Vein endothelial cell (primary cell): Measurements from ENCODE around the gene IFI27L1. TPM values are rescaled to one million over a fixed set of nuclear protein-coding genes. Genes with fewer than 3 reads are reported as not detected.

Experiments
- total RNA-seq: library from RNA; depleted of rRNA; stranded (reverse); fragments of >200 nt; gene quantifications from 2 replicates; pipeline ENCODE4 v1.2.3, GENCODE V29; 2012

The IFI27L1 gene, protein sequence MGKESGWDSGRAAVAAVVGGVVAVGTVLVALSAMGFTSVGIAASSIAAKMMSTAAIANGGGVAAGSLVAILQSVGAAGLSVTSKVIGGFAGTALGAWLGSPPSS
- 6.0 and 10.5 TPM in 2 replicates for total RNA-seq

DNA sequence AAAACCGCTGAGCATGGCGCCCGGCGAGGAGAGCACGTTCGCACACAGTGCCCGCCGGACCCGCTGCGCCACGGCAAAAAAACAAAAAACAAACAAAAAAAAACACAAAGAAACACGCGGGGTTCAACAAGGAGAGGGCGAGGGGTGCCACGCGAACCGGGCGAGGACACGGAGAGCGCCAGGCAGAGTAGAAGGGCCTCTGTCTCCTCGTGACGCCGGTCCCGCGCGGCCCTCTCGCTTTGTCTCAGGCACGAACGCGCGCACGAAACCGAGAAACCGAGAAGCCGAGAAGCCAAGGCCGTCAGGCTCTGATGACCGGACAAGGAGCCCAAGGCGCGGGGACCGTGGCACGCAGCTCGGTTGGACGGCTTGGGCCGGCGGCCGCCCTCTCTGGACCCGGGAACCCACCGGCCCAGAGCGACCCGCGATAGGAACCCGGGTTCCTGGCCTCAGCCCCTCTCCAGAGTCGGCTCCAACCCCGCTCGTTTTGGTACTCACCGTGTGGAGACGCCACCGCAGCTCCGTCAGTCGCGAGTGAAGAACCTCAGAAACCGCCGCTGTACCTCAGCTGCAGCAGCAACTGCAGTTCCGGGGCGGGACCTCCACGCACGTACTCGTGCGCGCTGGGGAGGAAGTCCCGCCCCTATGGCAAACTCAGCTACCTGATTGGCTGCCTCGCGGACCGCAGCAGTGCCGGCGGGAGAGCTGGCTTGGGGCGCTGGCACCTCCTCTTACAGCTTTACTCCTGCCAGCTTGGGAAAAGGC, at the start of gene IFI27L1, which contains the start of gene DDX24:
IFI27L1 (plus strand) TSS at position 690 of the 765 bp plus-strand sequence. CDS start 15,628 bp downstream, outside the sequence.
DDX24 (minus strand) TSS at position 582 of the 765 bp plus-strand sequence. CDS start 1,460 bp downstream, outside the sequence.

DNA sequence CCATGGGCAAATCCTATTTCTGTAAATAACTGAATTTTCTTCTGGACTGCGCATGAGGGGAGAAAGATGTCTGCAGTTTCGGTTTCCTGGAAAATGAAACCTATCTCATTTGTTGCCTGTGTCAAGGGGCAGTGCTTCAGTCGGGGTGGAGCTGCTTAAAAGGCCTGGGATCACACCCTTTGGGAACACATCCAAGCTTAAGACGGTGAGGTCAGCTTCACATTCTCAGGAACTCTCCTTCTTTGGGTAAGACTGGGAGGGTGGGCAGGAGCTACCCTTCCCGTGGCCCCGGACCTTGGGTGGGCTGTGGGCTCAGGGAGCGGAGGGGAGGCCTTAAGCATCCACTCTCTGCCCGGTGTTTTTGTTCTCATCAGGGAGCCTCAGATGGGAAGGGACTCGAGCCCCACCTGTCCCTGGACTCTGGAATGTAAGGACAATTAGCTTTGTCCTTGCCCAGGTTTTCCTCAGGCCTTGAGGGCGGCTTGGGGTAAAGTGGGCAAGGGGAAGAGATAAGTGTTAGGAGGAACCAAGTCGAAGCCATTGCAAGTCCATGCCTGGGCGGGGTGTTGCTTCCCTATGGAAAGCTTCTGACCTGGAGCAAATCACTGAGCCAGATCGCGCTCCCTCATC, 29.6 kb downstream of the IFI27L1 start, which contains the start of gene IFI27:
IFI27 (plus strand) TSS at position 185 of the 630 bp plus-strand sequence.

DNA sequence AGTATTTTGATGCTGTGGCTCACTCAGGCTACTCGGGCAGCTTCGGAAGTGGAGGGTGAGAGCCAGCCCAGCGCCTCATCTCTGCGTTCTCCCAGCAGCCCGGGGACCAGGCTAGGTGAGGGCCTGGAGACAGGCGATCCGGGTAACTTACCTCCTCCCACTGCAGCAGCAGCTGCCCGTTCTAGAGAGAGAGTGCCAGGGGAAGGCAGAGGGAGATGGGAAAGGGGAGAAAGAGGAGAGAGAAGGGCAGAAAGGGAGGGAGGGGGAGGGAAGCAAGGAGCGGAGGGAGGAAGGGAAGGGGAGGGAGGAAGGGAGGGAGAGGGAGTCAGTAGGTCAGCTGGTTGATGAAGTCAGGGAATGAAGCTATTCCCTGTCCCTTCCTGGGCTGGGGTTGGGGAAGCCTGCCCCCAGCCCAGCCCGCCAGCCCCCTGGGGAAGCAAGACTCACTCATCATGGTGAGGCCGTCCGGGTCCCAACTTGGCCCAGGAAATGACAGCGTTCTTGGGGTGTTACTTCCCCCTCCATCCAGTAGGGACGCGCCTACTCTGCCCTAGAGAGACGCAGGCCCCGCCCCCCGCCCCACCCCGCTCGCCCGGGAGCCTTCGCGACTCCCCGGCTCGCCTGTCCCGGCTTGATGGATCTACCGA, 48.1 kb downstream of the IFI27L1 start, which contains the start of gene IFI27L2:
IFI27L2 (minus strand) TSS at position 494 of the 647 bp plus-strand sequence; CDS start at position 454, 40 bp downstream.

Other genes with a start within 250 kb of the IFI27L1 start
- gene FAM181A, start 154.0 kb upstream of the IFI27L1 start, total RNA-seq: not detected in 2 replicates
- not detected in 2 replicates for gene ASB2, start 104.7 kb upstream of the IFI27L1 start, total RNA-seq
- not detected in 2 replicates for gene CCDC197, start 84.0 kb upstream of the IFI27L1 start, total RNA-seq
- 1.6 and 2.3 TPM in 2 replicates for gene OTUB2, start 55.0 kb upstream of the IFI27L1 start, total RNA-seq
- 118 and 122 TPM in 2 replicates for gene DDX24, start 108 bp upstream of the IFI27L1 start, total RNA-seq
- 22.2 and 28.8 TPM in 2 replicates for gene IFI27, start 29.4 kb downstream of the IFI27L1 start, total RNA-seq
- gene IFI27L2, start 48.3 kb downstream of the IFI27L1 start, total RNA-seq: 11.8 and 13.4 TPM in 2 replicates
- not detected in 2 replicates for gene PPP4R4, start 93.0 kb downstream of the IFI27L1 start, total RNA-seq
- not detected in 2 replicates for gene SERPINA10, start 212.0 kb downstream of the IFI27L1 start, total RNA-seq
- gene SERPINA6, start 242.0 kb downstream of the IFI27L1 start, total RNA-seq: not detected in 2 replicates